Lung (tissue), 12 donors: ENCODE results near the gene GRID1. TPM values are rescaled to one million over a fixed set of nuclear protein-coding genes. Genes with fewer than 3 reads are reported as not detected.

Experiments used
- ATAC-seq: fragments of 200-7000 bp; cut with Tn5 transposase; one replicate; pipeline ENCODE4 v1.9.1; 2020; ENCODE audit warnings: moderate number of reproducible peaks; ENCODE audit not compliant: insufficient read depth, low FRiP score
- DNase-seq, 3 donors: peaks; one replicate each; pipeline ENCODE4 v3.0.0-alpha.2; 2013 to 2017
- H3K27ac ChIP-seq, 2 donors: one replicate each; pipeline ENCODE4 v1.5.1; 2013; ENCODE audit warnings: mild to moderate bottlenecking in 2 of 2, moderate library complexity in 2 of 2, control low read depth in 1 of 2, inconsistent platforms in 1 of 2, low read depth in 1 of 2, low read length in 1 of 2
- H3K27me3 ChIP-seq, 3 donors: one replicate each; pipeline ENCODE4 v1.5.1; 2013; ENCODE audit warnings: low read length in 2 of 3; ENCODE audit not compliant: control insufficient read depth in 3 of 3, insufficient read depth in 3 of 3
- H3K36me3 ChIP-seq, 4 donors: one replicate each; pipeline ENCODE4 v1.5.1; 2013; ENCODE audit warnings: low read length in 4 of 4, mild to moderate bottlenecking in 1 of 4, moderate library complexity in 1 of 4; ENCODE audit not compliant: control insufficient read depth in 4 of 4, insufficient read depth in 4 of 4
- H3K4me1 ChIP-seq, 5 donors: one replicate each; pipeline ENCODE4 v1.5.1; 2013; ENCODE audit warnings: low read length in 5 of 5, mild to moderate bottlenecking in 2 of 5, moderate library complexity in 1 of 5; ENCODE audit not compliant: control insufficient read depth in 5 of 5, insufficient read depth in 5 of 5
- H3K4me3 ChIP-seq: one replicate; pipeline ENCODE4 v1.5.1; 2013; ENCODE audit warnings: mild to moderate bottlenecking, control low read depth, moderate library complexity
- H3K9ac ChIP-seq, 2 donors: one replicate each; pipeline ENCODE4 v1.5.1; 2013; ENCODE audit warnings: low read length in 2 of 2, control low read depth in 1 of 2; ENCODE audit not compliant: insufficient read depth in 1 of 2
- H3K9me3 ChIP-seq, 4 donors: one replicate each; pipeline ENCODE4 v1.5.1; 2013; ENCODE audit warnings: low read length in 3 of 4, mild to moderate bottlenecking in 1 of 4, moderate library complexity in 1 of 4; ENCODE audit not compliant: control insufficient read depth in 4 of 4, insufficient read depth in 3 of 4
- WGBS, 2 donors: extraction: QIAGEN DNeasy Blood & Tissue Kit; methylation state at CpG; one replicate each; pipeline ENCODE4 v1.1.7; 2013; 5-methylcytosine and 5-hydroxymethylcytosine counted together
- polyA plus RNA-seq, 2 donors: library from polyadenylated mRNA; stranded (reverse); fragments of 200-250 nt; gene quantifications; one replicate each; pipeline ENCODE4 v1.2.1, GENCODE V29; 2013
- total RNA-seq, 2 donors: library from RNA; depleted of rRNA in 1 of 2; stranded (reverse); fragments of >200 nt in 1 of 2; gene quantifications; one replicate each; pipeline ENCODE4 v1.2.1, GENCODE V29; 2014 to 2021
- TF ChIP-seq, protein P1 (sequence below): IDR thresholded peaks from 2 replicates; pipeline ENCODE4 v1.5.1; 2012; ENCODE audit warnings: mild to moderate bottlenecking; ENCODE audit errors: control extremely low read depth, extremely low read depth
- donor health status: control.
- donor health status: control.
- donor health status: Bipolar disorder and iron deficiency.
- donor health status: healthy.
- donor health status: DM: yes; HTN: yes; CAD: no.

Gene GRID1
- total and polyA plus RNA-seq, 4 donors = 1.1 to 3.6 (median 2.2) TPM

DNA sequence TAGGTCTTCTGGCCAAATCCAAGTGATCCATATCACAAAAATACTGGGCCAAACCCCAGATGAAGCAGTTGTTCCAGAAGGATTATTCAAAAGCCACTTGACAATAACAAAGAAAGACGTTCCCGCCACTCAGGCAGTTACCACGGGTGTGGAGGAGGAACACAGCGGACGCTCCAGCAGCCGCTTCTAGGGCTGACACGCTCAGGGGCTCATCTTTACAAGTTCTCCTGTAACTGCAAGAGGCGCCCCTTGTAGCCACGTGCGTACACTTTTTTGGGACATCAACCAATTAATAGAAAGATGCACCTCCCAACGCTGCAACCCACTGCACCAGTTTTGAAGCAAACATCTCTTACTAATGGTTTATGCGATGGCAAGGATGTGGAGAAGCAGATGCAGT lies 159.4 kb downstream of the GRID1 start:
- WGBS, 2 donors = 90 to 94% methylated on average over 12 of the region's 12 CpGs
- no peak for DNase-seq
- Histone ChIP-seq H3K4me1 (no peaks in the 10 kb centered on the region), H3K36me3 (no peaks in the 10 kb centered on the region), H3K4me3 (no peak overlapping the region), H3K9me3 (no peaks in the 10 kb centered on the region), H3K27ac (no peak overlapping the region), H3K9ac (no peak overlapping the region), H3K27me3 (peaks cover 0 to 8% (median 0%) of the 10 kb centered on the region in 3 donors)
- no peak for ATAC-seq
- TF ChIP-seq, protein P1, sequence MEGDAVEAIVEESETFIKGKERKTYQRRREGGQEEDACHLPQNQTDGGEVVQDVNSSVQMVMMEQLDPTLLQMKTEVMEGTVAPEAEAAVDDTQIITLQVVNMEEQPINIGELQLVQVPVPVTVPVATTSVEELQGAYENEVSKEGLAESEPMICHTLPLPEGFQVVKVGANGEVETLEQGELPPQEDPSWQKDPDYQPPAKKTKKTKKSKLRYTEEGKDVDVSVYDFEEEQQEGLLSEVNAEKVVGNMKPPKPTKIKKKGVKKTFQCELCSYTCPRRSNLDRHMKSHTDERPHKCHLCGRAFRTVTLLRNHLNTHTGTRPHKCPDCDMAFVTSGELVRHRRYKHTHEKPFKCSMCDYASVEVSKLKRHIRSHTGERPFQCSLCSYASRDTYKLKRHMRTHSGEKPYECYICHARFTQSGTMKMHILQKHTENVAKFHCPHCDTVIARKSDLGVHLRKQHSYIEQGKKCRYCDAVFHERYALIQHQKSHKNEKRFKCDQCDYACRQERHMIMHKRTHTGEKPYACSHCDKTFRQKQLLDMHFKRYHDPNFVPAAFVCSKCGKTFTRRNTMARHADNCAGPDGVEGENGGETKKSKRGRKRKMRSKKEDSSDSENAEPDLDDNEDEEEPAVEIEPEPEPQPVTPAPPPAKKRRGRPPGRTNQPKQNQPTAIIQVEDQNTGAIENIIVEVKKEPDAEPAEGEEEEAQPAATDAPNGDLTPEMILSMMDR = no peak

DNA sequence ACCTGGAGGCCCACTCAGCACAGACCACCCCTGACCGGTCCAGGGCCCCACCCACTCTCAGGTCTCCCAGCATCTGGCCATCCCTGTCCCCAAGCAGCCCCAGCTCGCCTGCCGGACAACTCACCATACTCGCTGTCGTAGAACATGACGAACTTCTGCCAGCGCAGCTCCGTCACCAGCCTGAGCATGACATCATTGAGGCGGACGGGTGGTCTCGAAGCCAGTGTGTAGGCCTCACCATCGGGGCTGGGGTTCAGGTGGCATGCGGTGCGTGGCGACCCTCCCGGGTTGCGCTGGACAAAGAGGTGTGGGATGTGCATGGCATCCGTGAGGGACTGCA lies 160.4 kb downstream of the GRID1 start:
- Histone ChIP-seq H3K9me3 (no peaks in the 10 kb centered on the region), H3K27me3 (peaks cover 0 to 8% (median 0%) of the 10 kb centered on the region in 3 donors), H3K36me3 (no peaks in the 10 kb centered on the region), H3K4me3 (no peak overlapping the region), H3K9ac (no peak overlapping the region), H3K4me1 (no peaks in the 10 kb centered on the region), H3K27ac (no peak overlapping the region)
- ATAC-seq (no peak), DNase-seq (no peak)
- TF ChIP-seq, protein P1 = no peak
- WGBS, 2 donors = 95 to 97% methylated on average over 18 of the region's 18 CpGs

DNA sequence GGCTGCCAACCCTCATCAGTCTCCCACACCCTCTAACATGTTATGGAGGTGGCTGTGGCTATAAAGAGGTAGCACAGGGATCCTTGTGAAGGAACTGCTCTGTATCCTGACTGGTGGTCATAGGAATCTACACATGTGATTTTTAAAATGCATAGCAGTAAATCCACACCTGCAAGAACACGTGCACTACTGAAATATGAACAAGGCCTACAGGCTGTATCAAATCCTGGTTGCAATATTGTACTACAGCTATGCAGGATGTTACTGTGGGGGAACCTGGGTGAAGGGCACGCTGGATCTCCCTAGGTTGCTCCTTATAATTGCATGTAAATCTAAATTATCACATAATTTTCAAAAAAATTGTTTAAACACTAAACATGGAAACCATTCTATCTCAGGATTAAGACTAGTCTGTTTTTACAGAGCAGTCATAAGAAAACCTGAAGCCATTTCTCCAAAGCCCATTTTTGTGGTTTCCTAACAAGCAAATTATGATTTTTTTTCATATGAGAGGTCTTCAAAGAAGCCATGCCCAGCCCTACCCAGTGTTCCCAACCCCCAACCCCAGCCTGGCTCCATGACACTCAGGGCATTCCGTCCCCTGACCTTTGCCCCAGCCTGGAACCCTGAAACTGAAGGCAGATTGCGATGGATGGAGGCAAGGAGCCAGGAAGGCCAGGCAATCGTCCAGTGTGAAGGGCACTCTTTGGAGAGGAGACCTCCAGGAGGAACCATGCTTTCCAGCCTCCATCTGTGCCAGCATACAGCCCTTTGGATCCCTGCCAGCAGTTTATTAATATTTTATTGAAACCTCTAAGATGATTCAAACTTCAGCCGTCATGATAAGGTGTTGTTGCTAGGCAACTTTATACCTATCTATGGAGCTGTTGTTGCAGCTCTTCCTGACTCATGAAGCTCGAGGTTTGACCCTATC lies 161.0 kb downstream of the GRID1 start:
- ATAC-seq (no peak), DNase-seq (no peak)
- Histone ChIP-seq H3K27me3 (peaks cover 0 to 8% (median 0%) of the 10 kb centered on the region in 3 donors), H3K9ac (no peak overlapping the region), H3K4me1 (no peaks in the 10 kb centered on the region), H3K36me3 (no peaks in the 10 kb centered on the region), H3K27ac (no peak overlapping the region), H3K9me3 (no peaks in the 10 kb centered on the region), H3K4me3 (no peak overlapping the region)
- 63 to 73% methylated on average over 7 of the region's 7 CpGs for WGBS, 2 donors
- TF ChIP-seq, protein P1 = no peak
